IMR-90 (cell line): Measurements from ENCODE around the gene AVPR2. TPM values are rescaled to one million over a fixed set of nuclear protein-coding genes. Genes with fewer than 3 reads are reported as not detected.

Experiments
- ATAC-seq: fragments of 200-7000 bp; cut with Tn5 transposase; 2 replicates; pipeline ENCODE4 v1.9.1; 2020; ENCODE audit warnings: low read depth, mild to moderate bottlenecking, moderate library complexity
- BruUV-seq: library from RNA; stranded (reverse); fragments of 400-500 nt; replicated peaks from 2 replicates; lab custom pipeline; 2021; lab: Mats Ljungman, UMichigan
- CTCF ChIA-PET: fragments of 300-600 bp; formaldehyde crosslinking; extraction: SDS; loops from one replicate; lab custom pipeline; 2021; ENCODE audit warnings: antibody characterized with exemption; lab: Yijun Ruan, JAX
- POLR2A ChIA-PET: fragments of 300-600 bp; sonication (Branson Sonifier 250); formaldehyde crosslinking; loops from one replicate; lab custom pipeline; 2022; ENCODE audit warnings: antibody characterized with exemption; ENCODE audit not compliant: unreplicated experiment; lab: Charles Lee
- DNase-seq: peaks from one replicate; pipeline ENCODE4 v3.0.0; 2013
- H2AFZ ChIP-seq: replicated peaks from 2 replicates; pipeline ENCODE3; 2013; ENCODE audit warnings: low read length, mild to moderate bottlenecking; ENCODE audit not compliant: poor library complexity
- H2AK5ac ChIP-seq: 2 replicates; pipeline ENCODE4 v1.6.1; 2013; ENCODE audit warnings: low read depth, low read length, inconsistent platforms
- H2AK9ac ChIP-seq: replicated peaks from 2 replicates; pipeline ENCODE3; 2013; ENCODE audit warnings: mild to moderate bottlenecking, low read depth, low read length, moderate library complexity; ENCODE audit not compliant: poor library complexity
- H2BK120ac ChIP-seq: 2 replicates; pipeline ENCODE4 v1.6.1; 2013; ENCODE audit warnings: low read depth, low read length, inconsistent platforms
- H2BK15ac ChIP-seq: 3 replicates; pipeline ENCODE4 v1.6.1; 2013; ENCODE audit warnings: low read depth, low read length, inconsistent platforms
- H2BK20ac ChIP-seq: 2 replicates; pipeline ENCODE4 v1.6.1; 2013; ENCODE audit warnings: low read depth, mild to moderate bottlenecking, inconsistent platforms, low read length, moderate library complexity
- H2BK5ac ChIP-seq: 2 replicates; pipeline ENCODE4 v1.6.1; 2013; ENCODE audit warnings: mild to moderate bottlenecking, low read depth, low read length, inconsistent platforms; ENCODE audit not compliant: poor library complexity, severe bottlenecking
- H3K14ac ChIP-seq: replicated peaks from 2 replicates; pipeline ENCODE4 v1.6.1; 2013; ENCODE audit warnings: low read depth, low read length, inconsistent platforms
- H3K18ac ChIP-seq: 2 replicates; pipeline ENCODE4 v1.6.1; 2013; ENCODE audit warnings: low read depth, low read length, control low read depth
- H3K23ac ChIP-seq: 2 replicates; pipeline ENCODE4 v1.6.1; 2013; ENCODE audit warnings: low read depth, low read length, inconsistent platforms
- H3K27ac ChIP-seq: 2 replicates; pipeline ENCODE4 v1.5.1; 2013; ENCODE audit warnings: mild to moderate bottlenecking, control low read depth, low read length; ENCODE audit not compliant: insufficient read depth
- H3K27me3 ChIP-seq: 2 replicates; pipeline ENCODE4 v1.6.1; 2013; ENCODE audit warnings: low read length; ENCODE audit not compliant: control insufficient read depth, insufficient read depth
- H3K36me3 ChIP-seq: 2 replicates; pipeline ENCODE4 v1.6.1; 2013; ENCODE audit warnings: low read length, mixed read lengths; ENCODE audit not compliant: control insufficient read depth, insufficient read depth
- H3K4ac ChIP-seq: 2 replicates; pipeline ENCODE4 v1.6.1; 2013; ENCODE audit warnings: low read depth, low read length, inconsistent platforms
- H3K4me1 ChIP-seq: 2 replicates; pipeline ENCODE4 v1.6.1; 2013; ENCODE audit warnings: low read length, mixed read lengths; ENCODE audit not compliant: control insufficient read depth, insufficient read depth
- H3K4me2 ChIP-seq: 2 replicates; pipeline ENCODE4 v1.6.1; 2013; ENCODE audit warnings: low read depth, mild to moderate bottlenecking, control low read depth, low read length, moderate library complexity
- H3K4me3 ChIP-seq: 2 replicates; pipeline ENCODE4 v1.5.1; 2013; ENCODE audit warnings: low read depth, mild to moderate bottlenecking, control low read depth, low read length, moderate library complexity; ENCODE audit not compliant: insufficient read depth
- H3K56ac ChIP-seq: 2 replicates; pipeline ENCODE4 v1.6.1; 2013; ENCODE audit warnings: low read length, inconsistent platforms; ENCODE audit not compliant: insufficient read depth; ENCODE audit errors: extremely low read depth
- H3K79me1 ChIP-seq, 2 experiments: 2 replicates each; pipeline ENCODE4 v1.6.1; 2013; ENCODE audit warnings: low read length in 2 of 2, inconsistent platforms in 1 of 2, low read depth in 1 of 2
- H3K9ac ChIP-seq: 2 replicates; pipeline ENCODE4 v1.6.1; 2013; ENCODE audit warnings: low read depth, low read length, control low read depth
- H3K9me1 ChIP-seq: 2 replicates; pipeline ENCODE4 v1.6.1; 2013; ENCODE audit warnings: low read length, inconsistent platforms; ENCODE audit not compliant: insufficient read depth
- H3K9me3 ChIP-seq: 2 replicates; pipeline ENCODE4 v1.6.1; 2013; ENCODE audit warnings: low read length; ENCODE audit not compliant: control insufficient read depth, insufficient read depth
- H4K20me1 ChIP-seq: 2 replicates; pipeline ENCODE4 v1.6.1; 2013; ENCODE audit warnings: low read length, inconsistent platforms; ENCODE audit not compliant: insufficient read depth
- H4K5ac ChIP-seq: 2 replicates; pipeline ENCODE4 v1.6.1; 2013; ENCODE audit warnings: mild to moderate bottlenecking, low read depth, low read length, control low read depth
- H4K8ac ChIP-seq, 2 experiments: 2 replicates each; pipeline ENCODE4 v1.6.1; 2013; ENCODE audit warnings: low read depth in 2 of 2, low read length in 2 of 2, control low read depth in 1 of 2, inconsistent platforms in 1 of 2
- H4K91ac ChIP-seq: 2 replicates; pipeline ENCODE4 v1.6.1; 2013; ENCODE audit warnings: low read depth, low read length, inconsistent platforms; ENCODE audit not compliant: insufficient read depth
- BHLHE40 ChIP-seq: fragments of 150-350 bp; IDR thresholded peaks from 2 replicates; pipeline ENCODE4 v1.6.1; 2016; ENCODE audit warnings: mild to moderate bottlenecking, low read depth, low read length
- CHD1 ChIP-seq: IDR thresholded peaks from 2 replicates; pipeline ENCODE4 v1.6.1; 2012; ENCODE audit warnings: low read depth, low read length, improper control_type of control experiment
- MAFK ChIP-seq: IDR thresholded peaks from 2 replicates; pipeline ENCODE4 v1.6.1; 2012; ENCODE audit warnings: low read depth, low read length, improper control_type of control experiment
- MXI1 ChIP-seq: IDR thresholded peaks from 2 replicates; pipeline ENCODE4 v1.6.1; 2012; ENCODE audit warnings: low read depth, mild to moderate bottlenecking, low read length, moderate library complexity, borderline replicate concordance
- NFE2L2 ChIP-seq: fragments of 150-350 bp; IDR thresholded peaks from 2 replicates; pipeline ENCODE4 v1.6.1; 2016; ENCODE audit warnings: low read depth, mild to moderate bottlenecking, low read length
- POLR2A ChIP-seq: IDR thresholded peaks from 2 replicates; pipeline ENCODE4 v1.6.1; 2012; ENCODE audit warnings: mild to moderate bottlenecking, low read depth, low read length
- RFX5 ChIP-seq: IDR thresholded peaks from 2 replicates; pipeline ENCODE4 v1.8.0; 2012; ENCODE audit warnings: low read depth, mild to moderate bottlenecking, low read length, moderate library complexity
- SMC3 ChIP-seq: fragments of 150-350 bp; IDR thresholded peaks from 2 replicates; pipeline ENCODE4 v1.6.1; 2016; ENCODE audit warnings: low read depth, mild to moderate bottlenecking, antibody characterized with exemption, low read length, moderate library complexity
- WGBS, 2 experiments: methylation state at CpG; one replicate each; pipeline versions ENCODE4 v1.1.5 to v1.1.7; 2013; ENCODE audit warnings: missing lambda C conversion rate in 2 of 2; ENCODE audit not compliant: insufficient read length in 1 of 2; ENCODE audit errors: extremely low coverage in 2 of 2; 5-methylcytosine and 5-hydroxymethylcytosine counted together
- dilution Hi-C: fragments of 300-500 bp; cut with HindIII; formaldehyde crosslinking; loops from one replicate; pipeline ENCODE4 v1.14.3; 2018; ENCODE audit warnings: low sequenced_read_pairs; ENCODE audit not compliant: unreplicated experiment
- in situ Hi-C: fragments of 300-500 bp; cut with MboI; formaldehyde crosslinking; loops from 3 replicates; pipeline ENCODE4 v1.14.3; 2019; ENCODE audit warnings: low sequenced_read_pairs, inconsistent platforms, mixed read lengths
- intact Hi-C: fragments of 100-400 bp; cut with micrococcal nuclease; formaldehyde crosslinking; loops from 2 replicates; pipeline ENCODE4 v1.10.0; 2022
- polyA plus RNA-seq, 3 experiments: library from polyadenylated mRNA; depleted of rRNA; stranded (reverse); fragments of >200 nt; gene quantifications; 2 replicates each; pipeline ENCODE4 v1.2.3, GENCODE V29; 2012; ENCODE audit warnings: low replicate concordance in 1 of 3
- total RNA-seq: library from RNA; depleted of rRNA; stranded (reverse); fragments of >200 nt; gene quantifications from 2 replicates; pipeline ENCODE4 v1.2.3, GENCODE V29; 2012
- TF ChIP-seq, protein P1 (sequence below): conservative IDR thresholded peaks from 2 replicates; pipeline ENCODE4 v1.5.1; 2012; ENCODE audit warnings: mild to moderate bottlenecking, low read depth, low read length, improper control_type of control experiment
- TF ChIP-seq, protein P2 (sequence below): fragments of 150-350 bp; IDR thresholded peaks from 2 replicates; pipeline ENCODE4 v1.6.1; 2016; ENCODE audit warnings: low read depth, mild to moderate bottlenecking, low read length, moderate library complexity, borderline replicate concordance
- TF ChIP-seq, protein P3 (sequence below): fragments of 150-350 bp; IDR thresholded peaks from 2 replicates; pipeline ENCODE4 v1.6.1; 2017; ENCODE audit warnings: mild to moderate bottlenecking, antibody characterized with exemption, low read length, low read depth

AVPR2 gene
- total and polyA plus RNA-seq, 2 of the 4 experiments (the other 2 are of a cell fraction): not detected

DNA sequence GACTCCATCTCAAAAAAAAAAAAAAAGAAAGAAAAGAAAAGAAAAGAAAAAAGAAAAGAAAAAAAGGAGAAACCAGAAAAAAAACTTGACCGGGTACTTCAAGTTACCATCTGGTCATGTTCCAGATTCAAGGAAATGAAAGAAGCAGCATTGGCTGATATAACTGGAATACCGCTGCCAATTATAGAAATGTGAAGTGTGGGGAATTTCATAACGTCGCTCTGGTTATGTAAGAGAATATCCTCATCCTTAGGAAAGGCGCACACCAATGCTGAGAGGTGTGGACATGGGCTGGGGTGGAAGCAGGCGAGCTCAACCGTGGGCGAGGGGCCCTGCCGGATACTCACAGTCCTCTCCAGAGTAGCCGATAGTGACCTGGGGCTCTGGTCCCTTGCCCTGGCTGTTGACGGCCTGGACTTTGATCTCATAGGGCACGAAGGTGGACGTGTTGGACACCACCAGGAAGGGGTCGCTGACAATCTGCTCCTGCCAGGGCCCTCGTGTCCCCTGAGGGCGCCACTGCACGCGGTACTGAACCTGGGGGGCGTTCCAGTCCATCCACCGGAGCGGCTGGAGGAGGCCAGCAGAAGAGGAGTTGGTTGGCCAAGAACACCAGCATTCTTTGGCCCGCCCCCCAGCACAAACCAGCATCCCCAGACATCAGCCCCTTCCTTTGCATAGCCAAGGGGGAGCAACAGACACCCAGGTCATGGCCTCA, 38.0 kb upstream of the AVPR2 start:
- Histone ChIP-seq H2BK120ac (no peak overlapping the region), H4K8ac (no peak overlapping the region), H3K23ac (no peak overlapping the region), H2AK9ac (no peak overlapping the region), H2AFZ (no peak overlapping the region), H4K20me1 (no peaks in the 10 kb centered on the region), H3K9ac (no peak overlapping the region), H3K9me1 (no peaks in the 10 kb centered on the region), H3K14ac (no peak overlapping the region), H2BK20ac (no peak overlapping the region), H3K18ac (no peak overlapping the region), H4K5ac (no peak overlapping the region), H3K56ac (no peak overlapping the region), H3K36me3 (no peaks in the 10 kb centered on the region), H2BK15ac (no peak overlapping the region), H3K9me3 (peaks cover 7% of the 10 kb centered on the region), H2BK5ac (no peak overlapping the region), H2AK5ac (no peak overlapping the region), H3K4me3 (no peak overlapping the region), H3K27me3 (peaks cover 20% of the 10 kb centered on the region), H3K4ac (no peak overlapping the region), H3K4me1 (no peaks in the 10 kb centered on the region), H3K27ac (no peak overlapping the region), H3K4me2 (no peak overlapping the region), H4K91ac (no peak overlapping the region), H3K79me1 (no peaks in the 10 kb centered on the region)
- POLR2A ChIA-PET: no interaction called here
- intact Hi-C loops: no loop called here
- TF ChIP-seq, protein P1, sequence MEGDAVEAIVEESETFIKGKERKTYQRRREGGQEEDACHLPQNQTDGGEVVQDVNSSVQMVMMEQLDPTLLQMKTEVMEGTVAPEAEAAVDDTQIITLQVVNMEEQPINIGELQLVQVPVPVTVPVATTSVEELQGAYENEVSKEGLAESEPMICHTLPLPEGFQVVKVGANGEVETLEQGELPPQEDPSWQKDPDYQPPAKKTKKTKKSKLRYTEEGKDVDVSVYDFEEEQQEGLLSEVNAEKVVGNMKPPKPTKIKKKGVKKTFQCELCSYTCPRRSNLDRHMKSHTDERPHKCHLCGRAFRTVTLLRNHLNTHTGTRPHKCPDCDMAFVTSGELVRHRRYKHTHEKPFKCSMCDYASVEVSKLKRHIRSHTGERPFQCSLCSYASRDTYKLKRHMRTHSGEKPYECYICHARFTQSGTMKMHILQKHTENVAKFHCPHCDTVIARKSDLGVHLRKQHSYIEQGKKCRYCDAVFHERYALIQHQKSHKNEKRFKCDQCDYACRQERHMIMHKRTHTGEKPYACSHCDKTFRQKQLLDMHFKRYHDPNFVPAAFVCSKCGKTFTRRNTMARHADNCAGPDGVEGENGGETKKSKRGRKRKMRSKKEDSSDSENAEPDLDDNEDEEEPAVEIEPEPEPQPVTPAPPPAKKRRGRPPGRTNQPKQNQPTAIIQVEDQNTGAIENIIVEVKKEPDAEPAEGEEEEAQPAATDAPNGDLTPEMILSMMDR: no peak
- TF ChIP-seq CHD1 (no peak), NFE2L2 (no peak), POLR2A (no peak), RFX5 (no peak), MAFK (no peak), SMC3 (no peak), MXI1 (no peak), BHLHE40 (no peak)
- TF ChIP-seq, protein P2, sequence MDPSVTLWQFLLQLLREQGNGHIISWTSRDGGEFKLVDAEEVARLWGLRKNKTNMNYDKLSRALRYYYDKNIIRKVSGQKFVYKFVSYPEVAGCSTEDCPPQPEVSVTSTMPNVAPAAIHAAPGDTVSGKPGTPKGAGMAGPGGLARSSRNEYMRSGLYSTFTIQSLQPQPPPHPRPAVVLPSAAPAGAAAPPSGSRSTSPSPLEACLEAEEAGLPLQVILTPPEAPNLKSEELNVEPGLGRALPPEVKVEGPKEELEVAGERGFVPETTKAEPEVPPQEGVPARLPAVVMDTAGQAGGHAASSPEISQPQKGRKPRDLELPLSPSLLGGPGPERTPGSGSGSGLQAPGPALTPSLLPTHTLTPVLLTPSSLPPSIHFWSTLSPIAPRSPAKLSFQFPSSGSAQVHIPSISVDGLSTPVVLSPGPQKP: no peak
- TF ChIP-seq, protein P3, sequence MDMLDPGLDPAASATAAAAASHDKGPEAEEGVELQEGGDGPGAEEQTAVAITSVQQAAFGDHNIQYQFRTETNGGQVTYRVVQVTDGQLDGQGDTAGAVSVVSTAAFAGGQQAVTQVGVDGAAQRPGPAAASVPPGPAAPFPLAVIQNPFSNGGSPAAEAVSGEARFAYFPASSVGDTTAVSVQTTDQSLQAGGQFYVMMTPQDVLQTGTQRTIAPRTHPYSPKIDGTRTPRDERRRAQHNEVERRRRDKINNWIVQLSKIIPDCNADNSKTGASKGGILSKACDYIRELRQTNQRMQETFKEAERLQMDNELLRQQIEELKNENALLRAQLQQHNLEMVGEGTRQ: no peak
- dilution Hi-C loops: no loop called here
- in situ Hi-C loops: no loop called here
- no peak for ATAC-seq
- CTCF ChIA-PET: no interaction called here
- WGBS, 2 experiments: 68% methylated on average over 12 of the region's 22 CpGs; no CpG with 5 or more reads in 1 of the 2 experiments
- no TSS peak for BruUV-seq
- DNase-seq: no peak
